PC-9 (cell line): ENCODE data around the gene SLC25A28.

Source experiments
- CTCF ChIP-seq: fragments of 200-600 bp; sonication (generic); conservative IDR thresholded peaks from 2 replicates; pipeline ENCODE4 v1.6.1; 2017; ENCODE audit warnings: mixed run types, antibody characterized with exemption, mild to moderate bottlenecking, moderate library complexity
- EZH2 ChIP-seq: fragments of 200-600 bp; sonication (generic); IDR thresholded peaks from 2 replicates; pipeline ENCODE4 v1.8.0; 2017; ENCODE audit warnings: antibody characterized with exemption, low read depth

DNA sequence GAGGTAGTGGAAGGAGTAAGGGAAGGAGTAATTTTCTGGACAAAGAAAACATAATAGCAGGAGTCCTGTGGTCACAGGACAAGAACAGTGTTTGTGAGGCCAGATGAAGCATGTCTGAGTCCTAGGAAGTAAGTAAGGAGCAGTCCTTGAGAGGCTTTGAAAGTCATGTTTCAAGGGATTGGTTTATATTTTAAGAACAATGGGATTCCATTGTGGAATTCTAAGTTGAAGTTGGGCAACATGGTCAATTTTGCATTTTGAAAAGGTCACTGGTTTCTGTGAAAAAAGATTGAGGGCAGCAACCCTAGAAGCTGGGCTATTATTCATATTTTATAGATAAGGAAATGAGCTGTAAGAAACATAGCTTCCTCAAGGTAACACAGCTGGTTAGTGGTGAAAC lies 10.8 kb upstream of the SLC25A28 start:
- TF ChIP-seq CTCF (no peak), EZH2 (no peak)
